Hematopoietic multipotent progenitor cell treated with erythropoietin and hydrocortisone succinate and interleukin-3 and kit ligand, for 6 days (in vitro differentiated cells): ENCODE measurements around the gene ITM2C.

Source experiments
- DNase-seq: peaks from one replicate; pipeline ENCODE4 v3.0.0-alpha.2; 2015

The ITM2C gene

GRCh38 chr2:230908595-230909191 lies 44.0 kb downstream of the ITM2C start:
- no peak for DNase-seq

GRCh38 chr2:230909841-230910545 lies 45.3 kb downstream of the ITM2C start:
- no peak for DNase-seq

GRCh38 chr2:230910546-230911177 lies 45.9 kb downstream of the ITM2C start:
- peak; percentile 17 for DNase-seq

DNA sequence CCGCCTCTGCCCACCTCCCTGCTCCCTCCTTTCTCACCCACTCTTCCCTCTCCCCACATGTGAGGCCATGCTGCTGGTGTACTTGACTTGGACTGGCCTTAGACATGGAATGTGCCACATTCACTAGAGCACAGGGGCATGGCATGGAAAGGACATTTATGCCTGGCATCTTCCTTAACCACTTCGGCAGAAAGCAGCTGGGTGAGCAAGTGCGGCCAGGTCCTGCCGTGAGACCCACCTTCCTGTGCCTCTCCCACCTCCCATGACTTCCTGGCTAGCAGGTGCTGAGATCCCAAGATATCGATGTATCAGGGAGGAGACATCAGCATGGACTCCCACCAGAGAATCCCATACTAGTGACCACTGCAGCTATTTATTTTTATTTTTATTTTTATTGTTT lies 47.3 kb downstream of the ITM2C start:
- no peak for DNase-seq

GRCh38 chr2:230912724-230913123 lies 48.0 kb downstream of the ITM2C start:
- DNase-seq: no peak

GRCh38 chr2:230913406-230914143 lies 48.8 kb downstream of the ITM2C start:
- DNase-seq: peak; percentile 71

DNA sequence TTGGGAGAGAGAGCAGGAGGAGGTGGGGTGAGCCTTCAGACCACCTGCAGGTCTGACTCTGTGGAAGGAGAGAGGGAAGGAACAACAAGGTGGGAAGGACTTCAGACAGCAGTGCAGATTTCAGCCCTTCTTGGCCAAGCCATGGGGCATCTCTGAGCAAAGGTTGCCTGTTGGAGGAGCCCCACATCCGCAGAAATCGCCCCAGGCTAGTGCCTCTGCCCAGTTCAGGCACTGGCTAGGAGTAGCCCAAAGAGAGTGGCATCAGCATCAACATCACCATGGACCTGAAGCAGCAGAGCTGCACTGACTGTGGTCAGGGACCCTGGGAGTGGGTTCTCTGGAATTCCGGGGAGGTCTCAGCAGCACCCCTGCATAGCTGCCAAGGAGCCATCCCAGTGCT lies 50.1 kb downstream of the ITM2C start:
- DNase-seq: no peak

GRCh38 chr2:230915319-230915718 lies 50.6 kb downstream of the ITM2C start:
- no peak for DNase-seq

GRCh38 chr2:230916218-230916617 lies 51.5 kb downstream of the ITM2C start:
- DNase-seq: no peak

DNA sequence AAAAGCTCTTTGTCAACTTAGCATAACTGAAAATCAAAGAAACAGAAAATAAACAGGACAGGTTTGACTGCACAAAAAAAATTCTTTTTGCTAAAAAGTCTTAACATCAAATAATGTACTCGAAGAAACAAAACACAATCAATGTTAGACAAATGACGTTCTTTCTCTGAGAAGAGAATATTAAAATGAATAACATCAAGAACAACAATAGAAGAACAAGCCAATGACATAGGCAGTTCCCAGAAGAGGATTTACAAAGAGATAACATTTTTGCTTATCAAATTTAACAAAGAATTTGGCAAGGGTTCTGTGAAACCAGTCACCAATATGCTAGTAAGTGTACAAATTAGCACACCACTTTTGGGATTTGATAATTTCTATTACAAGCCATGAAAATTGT lies 54.5 kb downstream of the ITM2C start:
- DNase-seq: no peak

- DNase-seq: no peak
These were observed 54.9 kb downstream of the ITM2C start for GRCh38 chr2:230919681-230920080.

DNA sequence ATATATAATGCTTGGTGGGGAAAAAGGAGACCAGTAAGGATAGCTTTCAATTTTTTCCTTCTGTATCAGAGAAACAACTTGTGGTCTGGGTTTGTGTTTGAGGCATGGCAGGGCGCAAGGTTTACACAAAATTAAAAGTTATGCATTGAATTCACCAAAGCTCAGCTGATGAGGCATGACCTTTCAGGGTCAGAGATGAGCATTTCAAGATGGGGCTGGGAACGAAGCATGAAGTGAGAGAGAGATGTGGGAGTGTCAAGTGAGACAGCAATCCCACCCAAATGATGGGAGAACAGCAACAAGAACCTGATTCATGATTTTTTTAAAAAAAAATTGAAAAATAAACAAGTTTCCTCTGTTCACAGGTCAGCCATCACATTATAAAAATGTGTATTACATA lies 55.4 kb downstream of the ITM2C start:
- no peak for DNase-seq

DNA sequence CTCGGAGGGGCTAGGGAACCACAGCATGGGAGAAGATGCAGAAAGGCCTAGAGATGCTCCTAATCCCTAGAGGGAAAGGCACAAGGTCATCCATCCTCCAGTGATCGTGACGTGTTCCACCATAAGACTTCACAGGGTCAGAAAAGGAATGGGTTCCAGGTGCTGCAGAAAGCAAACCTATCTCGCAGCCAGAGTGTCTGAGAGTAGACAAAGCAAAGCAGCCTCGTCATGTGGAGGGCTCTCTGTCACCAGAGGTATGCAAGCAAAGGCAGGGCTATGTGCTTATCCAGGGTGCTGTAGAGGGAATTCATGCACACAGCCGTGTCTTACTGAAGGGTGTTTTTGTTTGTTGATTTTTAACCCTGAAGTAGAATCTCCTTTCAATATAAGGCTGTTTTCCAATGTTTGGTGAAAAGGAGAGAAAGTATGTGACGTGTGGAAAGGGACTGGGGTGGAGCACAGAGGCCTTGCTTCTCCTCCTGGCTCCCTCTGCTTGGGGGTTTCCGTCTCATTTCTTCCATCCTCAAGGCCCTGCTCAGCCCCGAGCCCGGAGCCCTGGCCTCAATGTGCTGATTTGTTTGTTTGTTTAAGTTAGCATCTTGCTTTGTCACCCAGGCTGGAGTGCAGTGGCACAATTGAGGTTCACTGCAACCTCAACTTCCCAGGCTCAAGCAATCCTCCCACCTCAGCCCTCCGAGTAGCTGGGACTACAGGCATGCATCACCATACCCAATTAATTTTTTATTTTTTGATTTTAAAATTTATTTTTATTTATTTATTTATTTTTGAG lies 57.3 kb downstream of the ITM2C start:
- no peak for DNase-seq

DNA sequence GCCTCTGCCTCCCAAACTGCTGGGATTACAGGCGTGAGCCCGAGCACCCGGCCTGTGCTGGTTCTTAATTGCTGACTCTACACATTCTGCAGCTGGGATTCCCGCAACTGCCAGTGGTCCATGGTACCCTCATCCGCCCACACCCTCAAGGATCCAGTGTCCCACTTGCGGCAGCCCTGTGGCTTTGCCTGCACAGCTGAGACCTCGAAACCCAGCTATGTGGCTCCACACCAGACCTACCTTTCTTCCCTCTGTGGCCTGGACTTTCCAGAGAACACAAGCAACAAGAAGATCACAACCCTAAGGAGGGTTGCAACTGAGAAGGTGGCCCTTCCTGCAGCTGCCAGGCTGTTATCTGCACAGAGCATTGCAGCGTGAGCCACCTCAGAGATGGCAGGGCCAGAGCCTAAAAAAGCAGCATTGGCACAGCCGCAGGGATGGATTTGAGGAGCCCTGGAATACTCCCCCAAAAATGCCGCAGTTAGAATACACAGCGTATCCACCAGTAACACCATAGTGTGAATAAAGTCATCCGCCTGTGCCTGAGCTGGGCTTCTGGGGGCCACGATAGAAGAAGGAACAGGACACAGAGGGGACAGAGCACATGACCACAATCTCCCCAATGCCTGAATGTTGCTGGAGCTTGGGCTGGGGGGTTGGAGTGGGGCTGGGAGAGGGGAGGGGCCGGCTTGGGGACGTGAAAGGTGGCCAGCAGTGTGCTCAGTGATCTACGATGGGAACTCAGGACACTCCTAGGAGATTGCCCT lies 58.4 kb downstream of the ITM2C start:
- no peak for DNase-seq

- no peak for DNase-seq
These were observed 59.3 kb downstream of the ITM2C start for GRCh38 chr2:230924092-230924469.

- peak; percentile 36 for DNase-seq
These were observed 60.0 kb downstream of the ITM2C start, which contains the start of gene GPR55 for GRCh38 chr2:230924470-230925341. Gene GPR55, minus strand, starts transcription at chr2:230925242. Its CDS starts 14,280 bp downstream, at chr2:230910962.

GRCh38 chr2:230925443-230925878 lies 60.7 kb downstream of the ITM2C start:
- DNase-seq: no peak

- peak; percentile 27 for DNase-seq
These were observed 61.4 kb downstream of the ITM2C start for GRCh38 chr2:230925879-230926765.

- no peak for DNase-seq
These were observed 63.1 kb downstream of the ITM2C start for GRCh38 chr2:230927711-230928341.
